ENCODE results near the gene KDM4B.

DNA sequence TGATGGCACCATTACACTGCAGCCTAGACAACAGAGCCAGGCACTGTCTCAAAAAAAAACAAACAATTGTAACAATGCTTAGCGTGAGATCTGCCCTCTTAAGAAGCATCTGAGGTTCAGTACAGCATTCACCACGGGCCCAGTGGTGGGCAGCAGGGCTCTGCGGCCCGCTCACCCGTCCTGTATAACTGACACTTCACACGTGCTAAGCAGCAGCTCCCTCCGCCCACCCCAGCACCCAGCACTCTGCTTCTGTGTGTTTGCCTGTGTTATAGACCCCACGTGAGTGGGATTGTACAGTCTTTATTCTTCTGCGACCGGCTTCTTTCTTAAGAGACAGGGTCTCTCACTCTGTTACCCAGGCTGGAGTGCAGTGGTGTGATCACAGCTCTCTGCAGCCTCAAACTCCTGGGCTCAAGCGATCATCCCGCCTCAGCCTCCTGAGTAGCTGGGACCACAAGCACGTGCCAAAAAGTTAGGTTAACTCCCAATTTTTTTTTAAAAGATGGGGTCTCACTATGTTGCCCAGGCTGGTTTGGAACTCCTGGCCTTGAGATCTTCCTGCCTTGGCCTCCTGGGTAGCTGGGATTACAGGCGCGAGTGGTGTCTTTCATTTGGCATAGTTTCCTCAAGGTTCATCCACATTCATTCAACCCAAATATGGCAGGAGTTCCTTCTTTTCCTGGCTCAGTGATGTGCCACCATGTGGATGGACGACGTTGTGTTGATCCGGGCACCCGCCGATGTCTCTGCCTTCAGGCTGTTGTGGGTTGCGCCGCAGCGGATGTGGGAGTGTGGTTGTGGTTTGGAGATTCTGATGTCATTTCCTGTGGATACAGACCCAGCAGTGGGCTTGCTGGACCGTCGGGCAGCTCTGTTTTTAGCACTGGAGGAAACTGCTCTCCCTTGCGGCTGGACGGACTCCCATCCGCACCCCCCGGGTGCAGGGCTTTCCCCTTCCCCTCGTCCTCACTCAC lies 170.0 kb downstream of the KDM4B start:
- no peak; the same call in 1 of the 2 replicates for TF ChIP-seq POLR2A (IDR thresholded peaks at IDR 0.05; ENCODE audit: low read depth, low read length)
- no peak for TF ChIP-seq POLR2AphosphoS5 (IDR thresholded peaks at IDR 0.05; ENCODE audit: low read depth, low read length)

Data from GM12892 (cell line).